Measurements from ENCODE around the gene BCR.

BCR gene

GRCh38 chr22:23287136-23288095, 107.1 kb downstream of the BCR start:
- TF ChIP-seq, protein P1, sequence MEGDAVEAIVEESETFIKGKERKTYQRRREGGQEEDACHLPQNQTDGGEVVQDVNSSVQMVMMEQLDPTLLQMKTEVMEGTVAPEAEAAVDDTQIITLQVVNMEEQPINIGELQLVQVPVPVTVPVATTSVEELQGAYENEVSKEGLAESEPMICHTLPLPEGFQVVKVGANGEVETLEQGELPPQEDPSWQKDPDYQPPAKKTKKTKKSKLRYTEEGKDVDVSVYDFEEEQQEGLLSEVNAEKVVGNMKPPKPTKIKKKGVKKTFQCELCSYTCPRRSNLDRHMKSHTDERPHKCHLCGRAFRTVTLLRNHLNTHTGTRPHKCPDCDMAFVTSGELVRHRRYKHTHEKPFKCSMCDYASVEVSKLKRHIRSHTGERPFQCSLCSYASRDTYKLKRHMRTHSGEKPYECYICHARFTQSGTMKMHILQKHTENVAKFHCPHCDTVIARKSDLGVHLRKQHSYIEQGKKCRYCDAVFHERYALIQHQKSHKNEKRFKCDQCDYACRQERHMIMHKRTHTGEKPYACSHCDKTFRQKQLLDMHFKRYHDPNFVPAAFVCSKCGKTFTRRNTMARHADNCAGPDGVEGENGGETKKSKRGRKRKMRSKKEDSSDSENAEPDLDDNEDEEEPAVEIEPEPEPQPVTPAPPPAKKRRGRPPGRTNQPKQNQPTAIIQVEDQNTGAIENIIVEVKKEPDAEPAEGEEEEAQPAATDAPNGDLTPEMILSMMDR (IDR thresholded peaks at IDR 0.05; ENCODE audit: low read depth, low read length): no peak
- TF ChIP-seq POLR2A (IDR thresholded peaks at IDR 0.05; ENCODE audit: extremely low read depth, insufficient read length) (no peak), MAX (IDR thresholded peaks at IDR 0.05; ENCODE audit: low read depth, low read length) (no peak), MYC (IDR thresholded peaks at IDR 0.05; ENCODE audit: low read depth, low read length) (no peak)
- DNase-seq (ENCODE audit: low read depth): no peak
- H3K4me3 ChIP-seq (ENCODE audit: low read depth, low read length): no peak overlapping the region

- TF ChIP-seq MYC (IDR thresholded peaks at IDR 0.05; ENCODE audit: low read depth, low read length): no peak
- TF ChIP-seq MAX (IDR thresholded peaks at IDR 0.05; ENCODE audit: low read depth, low read length): no peak
- TF ChIP-seq, protein P1 (IDR thresholded peaks at IDR 0.05; ENCODE audit: low read depth, low read length): no peak
- no peak for TF ChIP-seq POLR2A (IDR thresholded peaks at IDR 0.05; ENCODE audit: extremely low read depth, insufficient read length)
- no peak for DNase-seq (ENCODE audit: low read depth)
- H3K4me3 ChIP-seq (ENCODE audit: low read depth, low read length): no peak overlapping the region
Observed at GRCh38 chr22:23288301-23289129, 108.2 kb downstream of the BCR start.

- H3K4me3 ChIP-seq (ENCODE audit: low read depth, low read length): no peak overlapping the region
- DNase-seq (ENCODE audit: low read depth): no peak
- TF ChIP-seq MYC (IDR thresholded peaks at IDR 0.05; ENCODE audit: low read depth, low read length): no peak
- no peak for TF ChIP-seq POLR2A (IDR thresholded peaks at IDR 0.05; ENCODE audit: extremely low read depth, insufficient read length)
- TF ChIP-seq MAX (IDR thresholded peaks at IDR 0.05; ENCODE audit: low read depth, low read length): no peak
- TF ChIP-seq, protein P1 (IDR thresholded peaks at IDR 0.05; ENCODE audit: low read depth, low read length): no peak
Observed at GRCh38 chr22:23289130-23289503, 108.8 kb downstream of the BCR start.

GRCh38 chr22:23289851-23290724, 109.8 kb downstream of the BCR start:
- DNase-seq (ENCODE audit: low read depth): peak; percentile 45
- no peak overlapping the region for H3K4me3 ChIP-seq (ENCODE audit: low read depth, low read length)
- TF ChIP-seq POLR2A (IDR thresholded peaks at IDR 0.05; ENCODE audit: extremely low read depth, insufficient read length): no peak
- TF ChIP-seq, protein P1 (IDR thresholded peaks at IDR 0.05; ENCODE audit: low read depth, low read length): peak; percentile 74

DNA sequence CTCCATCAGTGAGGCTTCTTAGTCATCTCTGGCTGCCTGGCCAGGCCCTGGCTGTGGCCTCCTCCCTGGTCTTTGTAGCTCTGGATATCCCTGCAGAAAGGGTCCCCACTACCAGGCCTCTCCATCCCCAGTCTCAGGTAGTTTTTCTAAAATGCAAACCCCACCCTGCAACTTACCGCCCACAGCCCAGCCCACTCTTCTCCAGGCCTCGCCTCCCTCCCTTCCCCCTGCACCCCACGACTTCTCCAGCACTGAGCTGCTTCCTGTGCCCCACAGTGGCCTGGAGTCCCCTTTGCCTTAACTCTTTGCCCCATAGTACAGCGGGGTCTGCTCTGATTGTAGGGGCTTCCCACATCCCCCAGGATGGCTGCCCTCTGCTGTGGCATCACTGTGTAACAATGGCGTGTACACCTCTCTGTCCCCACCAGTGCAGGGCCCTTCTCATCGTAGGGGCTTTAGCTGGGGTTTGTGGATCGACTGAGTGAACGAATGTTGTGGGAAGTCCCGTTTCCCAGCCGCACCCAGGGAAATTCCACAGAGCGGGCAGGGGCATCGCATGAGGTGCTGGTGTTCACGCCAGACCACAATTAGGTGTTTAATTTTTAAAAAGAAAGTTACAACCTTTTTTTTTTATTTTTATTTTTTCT, 111.6 kb downstream of the BCR start:
- H3K4me3 ChIP-seq (ENCODE audit: low read depth, low read length): no peak overlapping the region
- DNase-seq (ENCODE audit: low read depth): no peak
- TF ChIP-seq MAX (IDR thresholded peaks at IDR 0.05; ENCODE audit: low read depth, low read length) (no peak), POLR2A (IDR thresholded peaks at IDR 0.05; ENCODE audit: extremely low read depth, insufficient read length) (no peak), MYC (IDR thresholded peaks at IDR 0.05; ENCODE audit: low read depth, low read length) (no peak)
- TF ChIP-seq, protein P1 (IDR thresholded peaks at IDR 0.05; ENCODE audit: low read depth, low read length): no peak

Measured in NB4 (cell line).